DOHH2 (cell line): Measurements from ENCODE around the gene RAB26.

ENCODE experiments used
- H3F3A ChIP-seq: fragments of 200-600 bp; sonication (generic), shearing (Covaris generic); 2 replicates; pipeline ENCODE4 v1.6.0; 2016; ENCODE audit warnings: antibody characterized with exemption, mild to moderate bottlenecking; ENCODE audit not compliant: control insufficient read depth, insufficient read depth
- H3K27ac ChIP-seq: fragments of 200-600 bp; sonication (generic); 2 replicates; pipeline ENCODE4 v1.5.1; 2014; ENCODE audit warnings: low read depth, mild to moderate bottlenecking, low read length, moderate library complexity
- H3K27me3 ChIP-seq: fragments of 200-600 bp; sonication (generic); 2 replicates; pipeline ENCODE4 v1.6.1; 2014; ENCODE audit warnings: mild to moderate bottlenecking, low read length, mixed read lengths; ENCODE audit not compliant: control insufficient read depth
- H3K36me3 ChIP-seq: fragments of 200-600 bp; sonication (generic); 2 replicates; pipeline ENCODE4 v1.6.1; 2014; ENCODE audit warnings: mild to moderate bottlenecking, low read length, moderate library complexity, mixed read lengths; ENCODE audit not compliant: control insufficient read depth
- H3K4me1 ChIP-seq: fragments of 200-600 bp; sonication (generic); 2 replicates; pipeline ENCODE4 v1.6.1; 2014; ENCODE audit warnings: mild to moderate bottlenecking, low read length, mixed read lengths; ENCODE audit not compliant: control insufficient read depth
- H3K4me2 ChIP-seq: fragments of 200-600 bp; sonication (generic); 2 replicates; pipeline ENCODE4 v1.6.0; 2014; ENCODE audit warnings: mild to moderate bottlenecking, low read length, moderate library complexity
- H3K4me3 ChIP-seq: fragments of 200-600 bp; sonication (generic); 2 replicates; pipeline ENCODE4 v1.5.1; 2014; ENCODE audit warnings: mild to moderate bottlenecking, low read length, mixed read lengths
- H3K79me2 ChIP-seq: fragments of 200-600 bp; sonication (generic); 2 replicates; pipeline ENCODE4 v1.6.1; 2014; ENCODE audit warnings: mild to moderate bottlenecking, low read length, mixed read lengths; ENCODE audit not compliant: control insufficient read depth
- H3K9me2 ChIP-seq: fragments of 200-600 bp; sonication (generic); replicated peaks from 2 replicates; pipeline ENCODE4 v1.6.1; 2014; ENCODE audit warnings: mild to moderate bottlenecking, low read length, mixed read lengths; ENCODE audit not compliant: control insufficient read depth
- H3K9me3 ChIP-seq: fragments of 200-600 bp; sonication (generic); 2 replicates; pipeline ENCODE4 v1.6.1; 2014; ENCODE audit warnings: antibody characterized with exemption, low read length, mixed read lengths; ENCODE audit not compliant: control insufficient read depth, insufficient read depth
- H4K20me1 ChIP-seq: fragments of 200-600 bp; sonication (generic); 2 replicates; pipeline ENCODE4 v1.6.0; 2014; ENCODE audit warnings: low read depth, mild to moderate bottlenecking, antibody characterized with exemption, low read length, moderate library complexity; ENCODE audit not compliant: control insufficient read depth, insufficient read depth
- CTCF ChIP-seq: fragments of 200-600 bp; sonication (generic); IDR thresholded peaks from one replicate; pipeline ENCODE4 v1.5.1; 2014; ENCODE audit warnings: antibody characterized with exemption, mild to moderate bottlenecking, low read depth, low read length; ENCODE audit not compliant: poor library complexity, severe bottlenecking
- EZH2phosphoT487 ChIP-seq: fragments of 200-600 bp; sonication (generic); IDR thresholded peaks from 2 replicates; pipeline ENCODE4 v1.6.1; 2017; ENCODE audit warnings: borderline replicate concordance, mild to moderate bottlenecking, antibody characterized with exemption, low read length, moderate library complexity, mixed read lengths

Gene RAB26

GRCh38 chr16:2170587-2171435, 22.4 kb downstream of the RAB26 start:
- Histone ChIP-seq H3K27ac (no peak overlapping the region), H3K79me2 (peaks cover 10% of the 10 kb centered on the region), H3K9me2 (no peaks in the 10 kb centered on the region), H3K27me3 (no peaks in the 10 kb centered on the region), H3K4me3 (no peak overlapping the region), H4K20me1 (no peaks in the 10 kb centered on the region), H3F3A (no peaks in the 10 kb centered on the region), H3K4me2 (no peak overlapping the region), H3K9me3 (no peaks in the 10 kb centered on the region), H3K4me1 (no peaks in the 10 kb centered on the region), H3K36me3 (peaks cover 69% of the 10 kb centered on the region)
- TF ChIP-seq EZH2phosphoT487, result no peak
- TF ChIP-seq CTCF, result no peak

GRCh38 chr16:2171601-2172178, 23.3 kb downstream of the RAB26 start:
- no peaks in the 10 kb centered on the region for H3K9me2 ChIP-seq
- H4K20me1 ChIP-seq, result no peaks in the 10 kb centered on the region
- H3K4me2 ChIP-seq, result no peak overlapping the region
- no peak overlapping the region for H3K4me3 ChIP-seq
- no peak for TF ChIP-seq CTCF
- peaks cover 68% of the 10 kb centered on the region for H3K36me3 ChIP-seq
- H3F3A ChIP-seq, result no peaks in the 10 kb centered on the region
- no peak overlapping the region for H3K27ac ChIP-seq
- peaks cover under 1% of the 10 kb centered on the region for H3K79me2 ChIP-seq
- no peaks in the 10 kb centered on the region for H3K9me3 ChIP-seq
- H3K4me1 ChIP-seq, result no peaks in the 10 kb centered on the region
- H3K27me3 ChIP-seq, result no peaks in the 10 kb centered on the region

- no peaks in the 10 kb centered on the region for H3K4me1 ChIP-seq
- H4K20me1 ChIP-seq, result no peaks in the 10 kb centered on the region
- no peaks in the 10 kb centered on the region for H3F3A ChIP-seq
- H3K4me2 ChIP-seq, result no peak overlapping the region
- no peaks in the 10 kb centered on the region for H3K79me2 ChIP-seq
- no peak overlapping the region for H3K27ac ChIP-seq
- peaks cover 69% of the 10 kb centered on the region for H3K36me3 ChIP-seq
- H3K4me3 ChIP-seq, result no peak overlapping the region
- no peaks in the 10 kb centered on the region for H3K27me3 ChIP-seq
- H3K9me3 ChIP-seq, result no peaks in the 10 kb centered on the region
- no peaks in the 10 kb centered on the region for H3K9me2 ChIP-seq
- TF ChIP-seq CTCF, result no peak
- TF ChIP-seq EZH2phosphoT487, result no peak
These were observed 24.4 kb downstream of the RAB26 start for GRCh38 chr16:2172688-2173335.
